GM23338 (cell line): ENCODE results near the gene EFCAB6. TPM values are rescaled to one million over a fixed set of nuclear protein-coding genes. Genes with fewer than 3 reads are reported as not detected.

Experiments
- ATAC-seq: fragments of 200-7000 bp; cut with Tn5 transposase; 3 replicates; pipeline ENCODE4 v1.9.1; 2020
- DNase-seq: peaks from one replicate; pipeline ENCODE4 v3.0.0-alpha.2; 2015; ENCODE audit warnings: low spot score
- H2AFZ ChIP-seq: fragments of 200-600 bp; sonication (generic); 2 replicates; pipeline ENCODE4 v1.8.0; 2016; ENCODE audit warnings: antibody characterized with exemption, mild to moderate bottlenecking, moderate library complexity
- H3F3A ChIP-seq: fragments of 200-600 bp; sonication (generic); replicated peaks from 2 replicates; pipeline ENCODE4 v1.8.0; 2017; ENCODE audit warnings: antibody characterized with exemption, mixed run types, low read depth
- H3K27ac ChIP-seq: fragments of 200-600 bp; sonication (generic); 2 replicates; pipeline ENCODE4 v1.6.1; 2016; ENCODE audit warnings: low read depth
- H3K27me3 ChIP-seq: fragments of 200-600 bp; sonication (generic); 2 replicates; pipeline ENCODE4 v1.8.0; 2016; ENCODE audit warnings: mild to moderate bottlenecking, mixed run types, moderate library complexity; ENCODE audit not compliant: insufficient read depth
- H3K36me3 ChIP-seq: fragments of 200-600 bp; sonication (generic); 2 replicates; pipeline ENCODE4 v1.8.0; 2016; ENCODE audit warnings: mild to moderate bottlenecking; ENCODE audit not compliant: insufficient read depth
- H3K4me1 ChIP-seq: fragments of 200-600 bp; sonication (generic); 2 replicates; pipeline ENCODE4 v1.8.0; 2016; ENCODE audit warnings: mild to moderate bottlenecking, moderate library complexity; ENCODE audit not compliant: insufficient read depth
- H3K4me2 ChIP-seq: fragments of 200-600 bp; sonication (generic); 2 replicates; pipeline ENCODE4 v1.7.1; 2017; ENCODE audit warnings: mixed run types
- H3K4me3 ChIP-seq: fragments of 200-600 bp; sonication (generic); 2 replicates; pipeline ENCODE4 v1.6.1; 2016; ENCODE audit warnings: mixed run types
- H3K79me2 ChIP-seq: fragments of 200-600 bp; sonication (generic); replicated peaks from 2 replicates; pipeline ENCODE4 v1.8.0; 2017; ENCODE audit warnings: mild to moderate bottlenecking; ENCODE audit not compliant: insufficient read depth
- H3K9me2 ChIP-seq: fragments of 200-600 bp; sonication (generic); 2 replicates; pipeline ENCODE4 v1.8.0; 2017; ENCODE audit not compliant: insufficient read depth
- H4K20me1 ChIP-seq: fragments of 200-600 bp; sonication (generic); replicated peaks from 2 replicates; pipeline ENCODE4 v1.8.0; 2017; ENCODE audit warnings: mild to moderate bottlenecking; ENCODE audit not compliant: insufficient read depth
- H3K27ac Mint-ChIP-seq: 2 replicates; pipeline ENCODE4 v1.8.0; 2020; ENCODE audit warnings: inconsistent platforms, mild to moderate bottlenecking, moderate library complexity, mixed read lengths
- H3K27me3 Mint-ChIP-seq: 3 replicates; pipeline ENCODE4 v1.8.0; 2022; ENCODE audit warnings: low read depth, mild to moderate bottlenecking, moderate library complexity, mixed read lengths, inconsistent platforms; ENCODE audit not compliant: insufficient read depth, poor library complexity
- H3K36me3 Mint-ChIP-seq: 3 replicates; pipeline ENCODE4 v1.8.0; 2021; ENCODE audit warnings: low read depth, mild to moderate bottlenecking, inconsistent platforms, moderate library complexity, mixed read lengths
- H3K4me1 Mint-ChIP-seq: 3 replicates; pipeline ENCODE4 v1.8.0; 2020; ENCODE audit warnings: mild to moderate bottlenecking, inconsistent platforms, mixed read lengths
- H3K4me3 Mint-ChIP-seq: 3 replicates; pipeline ENCODE4 v1.8.0; 2021; ENCODE audit warnings: moderate library complexity, mild to moderate bottlenecking, inconsistent platforms, mixed read lengths
- H3K9me3 Mint-ChIP-seq: 3 replicates; pipeline ENCODE4 v1.8.0; 2020; ENCODE audit warnings: moderate library complexity, mild to moderate bottlenecking, inconsistent platforms, mixed read lengths
- CREB1 ChIP-seq: fragments of 250-450 bp; sonication (Bioruptor Pico); IDR thresholded peaks from 2 replicates; pipeline ENCODE4 v1.5.0; 2020; ENCODE audit warnings: low read depth, mild to moderate bottlenecking, moderate library complexity
- CTCF ChIP-seq, 2 experiments: fragments of 200-600 bp in 1 of 2; sonication (generic) in 1 of 2; conservative IDR thresholded peaks; 2 replicates each; pipeline versions ENCODE4 v1.5.1 to v1.6.1; 2016 to 2017; ENCODE audit warnings: antibody characterized with exemption in 2 of 2, low read depth in 2 of 2, mild to moderate bottlenecking in 2 of 2, moderate library complexity in 1 of 2
- ETS1 ChIP-seq: IDR thresholded peaks from 2 replicates; pipeline ENCODE4 v1.6.1; 2016; ENCODE audit warnings: antibody characterized with exemption
- EZH2 ChIP-seq: fragments of 200-600 bp; sonication (generic); IDR thresholded peaks from one replicate; pipeline ENCODE4 v1.8.0; 2017; ENCODE audit warnings: antibody characterized with exemption, mild to moderate bottlenecking, low read depth; ENCODE audit not compliant: unreplicated experiment
- EZH2phosphoT487 ChIP-seq: fragments of 200-600 bp; sonication (generic); IDR thresholded peaks from one replicate; pipeline ENCODE4 v1.8.1; 2018; ENCODE audit warnings: antibody characterized with exemption; ENCODE audit not compliant: unreplicated experiment
- JUNB ChIP-seq: IDR thresholded peaks from one replicate; pipeline ENCODE4 v1.6.1; 2016; ENCODE audit warnings: antibody characterized with exemption; ENCODE audit not compliant: unreplicated experiment
- NANOG ChIP-seq: IDR thresholded peaks from 2 replicates; pipeline ENCODE4 v1.6.1; 2016; ENCODE audit warnings: antibody characterized with exemption, borderline replicate concordance
- POLR2AphosphoS5 ChIP-seq: IDR thresholded peaks from 2 replicates; pipeline ENCODE4 v1.6.1; 2016; ENCODE audit warnings: antibody characterized with exemption, low read depth
- REST ChIP-seq: IDR thresholded peaks from one replicate; pipeline ENCODE4 v1.6.1; 2018; ENCODE audit warnings: antibody characterized with exemption; ENCODE audit not compliant: unreplicated experiment
- STAT1 ChIP-seq: IDR thresholded peaks from one replicate; pipeline ENCODE4 v1.6.1; 2016; ENCODE audit warnings: antibody characterized with exemption; ENCODE audit not compliant: unreplicated experiment
- ZNF114 ChIP-seq: fragments of 250-450 bp; sonication (Bioruptor Pico); IDR thresholded peaks from 2 replicates; pipeline ENCODE4 v1.5.0; 2020; ENCODE audit warnings: mild to moderate bottlenecking, moderate library complexity
- ZNF331 ChIP-seq: fragments of 250-450 bp; sonication (Bioruptor Pico); IDR thresholded peaks from 2 replicates; pipeline ENCODE4 v1.5.0; 2020; ENCODE audit warnings: low read depth, mild to moderate bottlenecking, moderate library complexity
- ZNF462 ChIP-seq: fragments of 250-450 bp; sonication (Bioruptor Pico); IDR thresholded peaks from 2 replicates; pipeline ENCODE4 v1.5.0; 2020; ENCODE audit warnings: mild to moderate bottlenecking, moderate library complexity
- polyA plus RNA-seq: library from polyadenylated mRNA; unstranded; fragments of >200 nt; fragmentation: Nextera tagmentation; extraction: Ambion mirVana; gene quantifications from 2 replicates; pipeline ENCODE4 v1.2.1, GENCODE V29; 2016
- total RNA-seq: library from RNA; depleted of rRNA; stranded (reverse); fragments of >200 nt; shearing (Covaris generic); gene quantifications from 2 replicates; pipeline ENCODE4 v1.2.3, GENCODE V29; 2014

Gene EFCAB6
- total and polyA plus RNA-seq, 2 experiments from 2014 or later, result 1.1 to 1.8 TPM

GRCh38 chr22:43858156-43858895 is 46.2 kb upstream of the EFCAB6 start:
- Histone ChIP-seq H2AFZ (no peak overlapping the region), H4K20me1 (no peaks in the 10 kb centered on the region; the same call in 1 of the 2 replicates), H3K4me2 (peak overlapping the region; percentile 64), H3F3A (peaks cover 8% of the 10 kb centered on the region; the same call in 1 of the 2 replicates), H3K36me3 (no peaks in the 10 kb centered on the region; the same call in 1 of the 2 replicates), H3K27me3 (0 out of 2 replicates have a peak, but pooled peaks cover 2% of the 10 kb centered on the region), H3K79me2 (peaks cover 77% of the 10 kb centered on the region), H3K9me2 (no peaks in the 10 kb centered on the region), H3K4me3 (no peak overlapping the region), H3K4me1 (peaks cover 21% of the 10 kb centered on the region), H3K27ac (no peak overlapping the region)
- peaks cover 25% of the 10 kb centered on the region for H3K36me3 Mint-ChIP-seq
- no peak for DNase-seq
- H3K27me3 Mint-ChIP-seq, result peaks cover 24% of the 10 kb centered on the region
- peaks cover 36% of the 10 kb centered on the region for H3K4me1 Mint-ChIP-seq
- no peak overlapping the region for H3K27ac Mint-ChIP-seq
- no peak for TF ChIP-seq ZNF331 (CRISPR knock-in tag)
- TF ChIP-seq ETS1, result no peak
- no peak for TF ChIP-seq ZNF462
- TF ChIP-seq EZH2, result no peak
- TF ChIP-seq JUNB, result no peak
- no peak for TF ChIP-seq ZNF114 (CRISPR knock-in tag)
- TF ChIP-seq EZH2phosphoT487, result no peak
- TF ChIP-seq CREB1 (CRISPR knock-in tag), result no peak
- no peak for TF ChIP-seq NANOG
- TF ChIP-seq STAT1, result no peak
- no peak for TF ChIP-seq CTCF (conservative IDR thresholded peaks at IDR 0.05; ENCODE audit: low read depth in 2 of 2)
- no peak for TF ChIP-seq REST
- TF ChIP-seq POLR2AphosphoS5, result no peak
- no peak overlapping the region for H3K4me3 Mint-ChIP-seq
- ATAC-seq, result no peak; the same call in 2 of the 3 replicates
- peaks cover 14% of the 10 kb centered on the region for H3K9me3 Mint-ChIP-seq
